ENCODE results near the gene RPL19.
"Not testable (repeated sequence)": the region's sequence is repeated elsewhere in the genome, so short reads cannot be mapped to it uniquely, and the experiment has no call there.

The RPL19 gene

DNA sequence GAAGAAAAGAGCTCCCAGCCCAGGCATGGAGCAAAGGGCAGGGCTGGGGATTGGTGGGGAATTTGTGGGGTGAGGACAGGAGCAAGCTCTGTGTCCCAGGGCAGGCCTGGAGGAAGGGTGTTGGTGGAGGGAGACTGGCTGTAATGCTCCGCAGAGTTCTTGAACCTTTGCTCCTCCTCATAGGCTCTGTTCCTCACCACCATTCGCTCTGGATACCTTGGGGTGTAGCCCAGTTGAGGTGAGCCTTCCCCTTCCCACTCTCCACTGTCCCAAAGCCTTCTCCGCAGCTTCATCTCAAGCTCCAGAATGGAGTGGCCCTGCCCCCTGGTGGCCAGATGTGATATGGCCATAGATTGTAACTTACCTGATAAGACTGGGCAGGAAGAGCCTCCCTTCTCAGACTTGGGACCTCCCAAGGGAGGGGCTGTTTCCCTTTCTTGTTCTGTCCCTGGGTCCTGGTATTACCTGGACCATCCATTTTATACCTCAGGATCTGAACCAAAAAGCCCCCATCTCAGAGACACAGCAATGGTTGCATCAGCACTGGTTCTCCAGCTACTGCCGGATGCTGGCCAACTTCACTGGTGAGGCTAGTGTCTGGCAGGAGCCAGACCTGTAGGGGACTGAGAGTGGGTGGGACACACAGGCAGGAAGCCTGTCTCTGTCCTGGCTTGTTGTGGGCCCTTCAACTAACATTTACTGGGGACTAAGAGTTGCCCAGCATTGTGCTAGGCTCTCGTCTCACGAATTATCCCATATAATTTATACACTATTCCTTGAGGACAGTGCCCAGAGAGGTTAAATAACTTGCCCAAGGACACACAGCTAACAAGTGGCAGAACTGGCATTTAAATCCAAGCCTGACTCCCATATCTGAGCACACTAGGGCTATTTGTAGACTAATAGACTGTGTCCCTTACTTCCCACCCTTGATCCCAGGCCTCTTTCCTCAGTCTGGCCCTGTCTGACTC lies 44.8 kb downstream of the RPL19 start:
- no peak overlapping the region for H3K4me3 ChIP-seq (ENCODE audit: low read depth, low read length)
- TF ChIP-seq, protein P1, sequence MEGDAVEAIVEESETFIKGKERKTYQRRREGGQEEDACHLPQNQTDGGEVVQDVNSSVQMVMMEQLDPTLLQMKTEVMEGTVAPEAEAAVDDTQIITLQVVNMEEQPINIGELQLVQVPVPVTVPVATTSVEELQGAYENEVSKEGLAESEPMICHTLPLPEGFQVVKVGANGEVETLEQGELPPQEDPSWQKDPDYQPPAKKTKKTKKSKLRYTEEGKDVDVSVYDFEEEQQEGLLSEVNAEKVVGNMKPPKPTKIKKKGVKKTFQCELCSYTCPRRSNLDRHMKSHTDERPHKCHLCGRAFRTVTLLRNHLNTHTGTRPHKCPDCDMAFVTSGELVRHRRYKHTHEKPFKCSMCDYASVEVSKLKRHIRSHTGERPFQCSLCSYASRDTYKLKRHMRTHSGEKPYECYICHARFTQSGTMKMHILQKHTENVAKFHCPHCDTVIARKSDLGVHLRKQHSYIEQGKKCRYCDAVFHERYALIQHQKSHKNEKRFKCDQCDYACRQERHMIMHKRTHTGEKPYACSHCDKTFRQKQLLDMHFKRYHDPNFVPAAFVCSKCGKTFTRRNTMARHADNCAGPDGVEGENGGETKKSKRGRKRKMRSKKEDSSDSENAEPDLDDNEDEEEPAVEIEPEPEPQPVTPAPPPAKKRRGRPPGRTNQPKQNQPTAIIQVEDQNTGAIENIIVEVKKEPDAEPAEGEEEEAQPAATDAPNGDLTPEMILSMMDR (IDR thresholded peaks at IDR 0.05; ENCODE audit: low read depth, low read length) = peak; percentile 99

DNA sequence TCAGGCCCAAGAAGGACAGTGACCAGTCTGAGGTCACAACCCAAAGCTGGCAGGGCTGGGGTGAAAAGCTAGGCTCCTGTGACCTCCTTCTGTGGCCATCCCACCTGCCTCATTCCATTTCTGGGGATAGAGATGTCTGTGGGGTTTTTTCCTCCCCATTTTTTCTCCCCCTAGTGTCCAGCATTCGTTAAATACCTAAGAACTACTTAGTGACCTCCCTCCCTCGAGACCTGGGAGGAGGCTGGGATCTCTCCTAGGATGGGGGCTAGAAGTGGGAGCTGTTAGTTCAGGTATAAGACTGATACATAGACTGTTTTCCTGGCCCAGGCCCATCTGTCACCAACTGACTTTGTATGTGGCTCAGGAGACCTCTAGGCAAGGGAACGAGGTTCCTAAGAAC lies 46.2 kb downstream of the RPL19 start:
- Histone ChIP-seq H3K4me1 (peaks cover 8% of the 10 kb centered on the region), H3K4me3 (ENCODE audit: low read depth, low read length) (no peak overlapping the region), H3K36me3 (no peaks in the 10 kb centered on the region), H3K27me3 (no peaks in the 10 kb centered on the region), H3K9me3 (no peaks in the 10 kb centered on the region)
- TF ChIP-seq, protein P1 (IDR thresholded peaks at IDR 0.05; ENCODE audit: low read depth, low read length) = peak; percentile 31
- no peak for DNase-seq

More for the DNA sequence above, 44.8 kb downstream of the RPL19 start:
- Histone ChIP-seq H3K4me1 (peaks cover 8% of the 10 kb centered on the region), H3K9me3 (no peaks in the 10 kb centered on the region), H3K36me3 (no peaks in the 10 kb centered on the region), H3K27me3 (no peaks in the 10 kb centered on the region)
- peak; percentile 89 for DNase-seq

DNA sequence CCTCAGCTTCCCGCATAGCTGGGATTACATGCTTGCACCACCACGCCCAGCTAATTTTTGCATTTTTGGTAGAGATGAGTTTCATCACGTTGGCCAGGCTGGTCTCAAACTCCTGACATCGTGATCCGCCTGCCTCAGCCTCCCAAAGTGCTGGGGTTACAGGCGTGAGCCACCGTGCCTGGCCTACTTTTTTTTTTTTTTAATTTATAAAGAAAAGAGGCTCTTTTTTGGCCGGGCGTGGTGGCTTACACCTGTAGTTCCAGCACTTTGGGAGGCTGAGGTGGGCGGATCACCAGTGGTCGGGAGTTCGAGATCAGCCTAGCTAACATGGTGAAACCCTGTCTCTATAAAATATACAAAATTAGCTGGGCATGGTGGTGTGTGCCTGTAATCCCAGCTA lies 50.0 kb downstream of the RPL19 start:
- not testable (repeated sequence) for DNase-seq; H3K9me3 ChIP-seq; H3K4me3 ChIP-seq (ENCODE audit: low read depth, low read length); H3K36me3 ChIP-seq; H3K27me3 ChIP-seq; H3K4me1 ChIP-seq

DNA sequence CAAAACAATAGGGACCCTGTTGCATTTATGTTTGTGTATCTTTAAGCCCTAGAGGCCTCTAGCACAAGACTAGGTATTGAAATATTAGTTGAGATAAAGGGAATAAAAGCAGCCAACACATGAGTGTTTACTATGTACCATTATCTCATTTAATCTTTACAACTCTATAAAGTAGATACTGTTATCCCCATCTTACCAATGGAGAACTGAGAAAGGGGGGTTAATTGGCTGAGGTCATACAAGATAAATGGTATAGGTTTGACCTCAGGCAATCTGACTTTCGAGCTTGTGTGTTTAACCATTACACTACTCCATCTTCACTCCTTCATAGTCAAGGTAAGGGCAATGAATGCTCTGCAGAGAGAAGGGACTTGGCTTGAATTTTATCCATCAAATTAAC lies 51.9 kb downstream of the RPL19 start:
- H3K4me1 ChIP-seq = no peaks in the 10 kb centered on the region
- H3K27me3 ChIP-seq = no peaks in the 10 kb centered on the region
- H3K4me3 ChIP-seq (ENCODE audit: low read depth, low read length) = no peak overlapping the region
- no peaks in the 10 kb centered on the region for H3K9me3 ChIP-seq
- H3K36me3 ChIP-seq = no peaks in the 10 kb centered on the region
- DNase-seq = no peak
- TF ChIP-seq, protein P1 (IDR thresholded peaks at IDR 0.05; ENCODE audit: low read depth, low read length) = no peak

DNA sequence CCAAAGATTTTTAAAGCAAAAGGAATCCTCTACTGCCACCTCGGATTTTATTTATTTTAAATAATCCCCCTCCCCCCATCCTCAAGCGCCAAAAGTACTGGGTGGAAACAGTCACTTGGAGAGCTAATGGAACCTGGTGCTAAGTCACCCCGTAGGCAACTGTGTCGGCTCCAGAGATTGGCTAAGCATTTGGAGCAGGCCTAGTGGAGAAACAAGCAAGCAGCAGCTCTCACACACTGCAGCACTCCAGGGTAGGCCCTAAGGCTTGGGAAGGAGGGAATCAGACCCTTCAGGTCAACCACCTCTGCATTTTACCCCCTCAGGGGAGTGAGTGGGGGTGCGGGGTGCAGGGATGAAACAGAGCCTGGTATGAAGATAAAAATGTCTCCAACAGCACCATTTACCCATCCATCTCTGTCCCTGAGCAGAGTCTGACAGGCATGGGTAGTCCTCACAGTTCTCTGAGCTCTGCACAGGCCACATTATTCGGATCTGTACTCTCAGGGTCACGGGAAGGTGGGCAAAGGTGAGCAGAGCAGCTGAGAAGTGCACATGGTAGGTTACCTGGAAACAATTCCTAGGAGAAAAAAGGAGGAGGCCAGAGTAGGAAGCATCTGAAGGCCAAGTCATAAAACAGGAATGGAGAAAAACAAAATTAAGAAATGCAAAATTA lies 52.8 kb downstream of the RPL19 start:
- H3K4me1 ChIP-seq = no peaks in the 10 kb centered on the region
- H3K4me3 ChIP-seq (ENCODE audit: low read depth, low read length) = no peak overlapping the region
- no peak for DNase-seq
- H3K27me3 ChIP-seq = no peaks in the 10 kb centered on the region
- no peaks in the 10 kb centered on the region for H3K9me3 ChIP-seq
- TF ChIP-seq, protein P1 (IDR thresholded peaks at IDR 0.05; ENCODE audit: low read depth, low read length) = no peak
- no peaks in the 10 kb centered on the region for H3K36me3 ChIP-seq

Data from BE2C (cell line).